GM18502 (cell line): ENCODE data around the gene TSHR.
A peak's percentile ranks its signal among the peaks of the same experiment; 100 is the strongest.
"Not testable (repeated sequence)": the region's sequence is repeated elsewhere in the genome, so short reads cannot be mapped to it uniquely, and the experiment has no call there.

ENCODE experiments used
- ATAC-seq: cut with Tn5 transposase; IDR thresholded peaks from one replicate; pipeline ENCODE4 v1.9.1; 2021; ENCODE audit warnings: mild to moderate bottlenecking; ENCODE audit not compliant: unreplicated experiment, poor library complexity

The TSHR gene

GRCh38 chr14:81062380-81062779 lies 107.0 kb downstream of the TSHR start:
- ATAC-seq: no peak

GRCh38 chr14:81062816-81063215 lies 107.4 kb downstream of the TSHR start:
- peak; percentile 91 for ATAC-seq

- ATAC-seq: no peak
These were observed 111.3 kb downstream of the TSHR start for GRCh38 chr14:81066672-81067071.

- no peak for ATAC-seq
These were observed 111.7 kb downstream of the TSHR start for GRCh38 chr14:81067156-81067555.

GRCh38 chr14:81068176-81068782 lies 112.9 kb downstream of the TSHR start:
- ATAC-seq: no peak

- ATAC-seq: no peak
These were observed 115.1 kb downstream of the TSHR start for GRCh38 chr14:81070511-81070910.

GRCh38 chr14:81085596-81085995 lies 130.2 kb downstream of the TSHR start:
- ATAC-seq: no peak

- no peak for ATAC-seq
These were observed 131.8 kb downstream of the TSHR start for GRCh38 chr14:81087230-81087629.

- no peak for ATAC-seq
These were observed 135.7 kb downstream of the TSHR start for GRCh38 chr14:81091139-81091538.

GRCh38 chr14:81091660-81092059 lies 136.2 kb downstream of the TSHR start:
- ATAC-seq: no peak

GRCh38 chr14:81093651-81094050 lies 138.2 kb downstream of the TSHR start:
- no peak for ATAC-seq

- no peak for ATAC-seq
These were observed 140.1 kb downstream of the TSHR start for GRCh38 chr14:81095539-81095938.

- no peak for ATAC-seq
These were observed 141.2 kb downstream of the TSHR start for GRCh38 chr14:81096656-81097055.

- no peak for ATAC-seq
These were observed 146.8 kb downstream of the TSHR start for GRCh38 chr14:81102217-81102616.

GRCh38 chr14:81103443-81103842 lies 148.0 kb downstream of the TSHR start:
- no peak for ATAC-seq

GRCh38 chr14:81105378-81105777 lies 150.0 kb downstream of the TSHR start:
- no peak for ATAC-seq

- no peak for ATAC-seq
These were observed 150.5 kb downstream of the TSHR start for GRCh38 chr14:81105961-81106360.

GRCh38 chr14:81110186-81110585 lies 154.8 kb downstream of the TSHR start:
- ATAC-seq: no peak

GRCh38 chr14:81113176-81113575 lies 157.8 kb downstream of the TSHR start:
- ATAC-seq: no peak

- ATAC-seq: not testable (repeated sequence)
These were observed 158.8 kb downstream of the TSHR start for GRCh38 chr14:81113945-81114820.

GRCh38 chr14:81120501-81120900 lies 165.1 kb downstream of the TSHR start:
- ATAC-seq: no peak

GRCh38 chr14:81122326-81122725 lies 166.9 kb downstream of the TSHR start:
- ATAC-seq: peak; percentile 100
